PC-9 (cell line): ENCODE results near the gene ZC3H11A. TPM values are rescaled to one million over a fixed set of nuclear protein-coding genes. Genes with fewer than 3 reads are reported as not detected.

Experiments
- BruUV-seq: library from RNA; stranded (reverse); fragments of 400-500 nt; replicated peaks from 2 replicates; lab custom pipeline; 2021; lab: Mats Ljungman, UMichigan
- CTCF ChIA-PET: fragments of 300-600 bp; sonication (Branson Sonifier 250); formaldehyde crosslinking; loops from one replicate; lab custom pipeline; 2022; ENCODE audit warnings: antibody characterized with exemption; lab: Charles Lee
- POLR2A ChIA-PET: fragments of 300-600 bp; sonication (Branson Sonifier 250); formaldehyde crosslinking; loops from one replicate; lab custom pipeline; 2022; ENCODE audit warnings: antibody characterized with exemption; ENCODE audit not compliant: unreplicated experiment; lab: Charles Lee
- DNase-seq, 2 experiments: peaks; one replicate each; pipeline versions ENCODE4 v3.0.0 to v3.0.0-alpha.2; 2015 to 2022; ENCODE audit warnings: mixed read lengths in 1 of 2
- H2AFZ ChIP-seq: fragments of 200-600 bp; sonication (generic); 2 replicates; pipeline ENCODE4 v1.8.1; 2017; ENCODE audit warnings: antibody characterized with exemption
- H3F3A ChIP-seq: fragments of 200-600 bp; sonication (generic); 2 replicates; pipeline ENCODE4 v1.8.1; 2017; ENCODE audit warnings: antibody characterized with exemption, mild to moderate bottlenecking, low read depth; ENCODE audit not compliant: insufficient read depth
- H3K27ac ChIP-seq: fragments of 200-600 bp; sonication (generic); 2 replicates; pipeline ENCODE4 v1.6.1; 2016; ENCODE audit warnings: mixed run types
- H3K27me3 ChIP-seq: fragments of 200-600 bp; sonication (generic); 2 replicates; pipeline ENCODE4 v1.6.1; 2016; ENCODE audit warnings: low read depth, mixed run types; ENCODE audit not compliant: insufficient read depth
- H3K36me3 ChIP-seq: fragments of 200-600 bp; sonication (generic); 2 replicates; pipeline ENCODE4 v1.6.1; 2016; ENCODE audit warnings: low read depth, mixed run types
- H3K4me1 ChIP-seq: fragments of 200-600 bp; sonication (generic); replicated peaks from 2 replicates; pipeline ENCODE4 v1.6.1; 2016; ENCODE audit warnings: mixed run types; ENCODE audit not compliant: insufficient read depth
- H3K4me2 ChIP-seq: fragments of 200-600 bp; sonication (generic); 2 replicates; pipeline ENCODE4 v1.6.1; 2017; ENCODE audit warnings: mixed run types
- H3K4me3 ChIP-seq: fragments of 200-600 bp; sonication (generic); 2 replicates; pipeline ENCODE4 v1.6.1; 2016; ENCODE audit warnings: mixed run types
- H3K79me2 ChIP-seq: fragments of 200-600 bp; sonication (generic); 2 replicates; pipeline ENCODE4 v1.6.1; 2017; ENCODE audit warnings: low read depth, mixed run types
- H3K9me2 ChIP-seq: fragments of 200-600 bp; sonication (generic); 2 replicates; pipeline ENCODE4 v1.8.1; 2017; ENCODE audit warnings: mild to moderate bottlenecking; ENCODE audit not compliant: insufficient read depth
- H3K9me3 ChIP-seq: fragments of 200-600 bp; sonication (generic); 2 replicates; pipeline ENCODE4 v1.8.1; 2016; ENCODE audit warnings: low read depth; ENCODE audit not compliant: insufficient read depth
- H4K20me1 ChIP-seq: fragments of 200-600 bp; sonication (generic); 2 replicates; pipeline ENCODE4 v1.8.1; 2017; ENCODE audit not compliant: insufficient read depth
- EZH2 ChIP-seq: fragments of 200-600 bp; sonication (generic); IDR thresholded peaks from 2 replicates; pipeline ENCODE4 v1.8.0; 2017; ENCODE audit warnings: antibody characterized with exemption, low read depth
- intact Hi-C: fragments of 100-400 bp; cut with micrococcal nuclease; formaldehyde crosslinking; loops from one replicate; pipeline ENCODE4 v1.10.0; 2022; ENCODE audit not compliant: unreplicated experiment
- total RNA-seq: library from RNA; stranded (reverse); gene quantifications from 2 replicates; pipeline ENCODE4 v1.2.3, GENCODE V29; 2021
- TF ChIP-seq, protein P1 (sequence below): fragments of 200-600 bp; sonication (generic); conservative IDR thresholded peaks from 2 replicates; pipeline ENCODE4 v1.6.1; 2017; ENCODE audit warnings: mixed run types, antibody characterized with exemption, mild to moderate bottlenecking, moderate library complexity

ZC3H11A gene
- total RNA-seq, 1 experiment from 2014 or later, result 91.1 TPM

DNA sequence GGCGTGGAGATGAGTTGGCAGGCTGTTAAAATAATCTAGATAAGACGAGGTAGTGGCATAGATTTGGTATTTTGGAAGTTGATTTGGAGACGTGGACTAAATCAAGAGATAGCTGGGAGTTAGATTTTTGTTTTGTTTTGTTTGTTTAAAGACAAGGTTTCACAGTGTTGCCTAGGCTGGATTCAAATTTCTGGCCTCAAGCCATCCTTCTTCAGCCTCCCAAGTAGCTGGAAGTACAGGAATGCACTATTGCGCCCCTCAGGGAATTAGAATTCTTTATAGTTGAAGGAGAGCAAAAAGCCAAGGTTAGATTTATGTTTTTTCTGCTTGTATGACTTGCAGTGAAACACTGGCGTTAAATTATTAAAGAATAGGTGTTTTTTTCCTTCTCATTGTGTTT lies 43.7 kb downstream of the ZC3H11A start:
- H3F3A ChIP-seq, result peaks cover 42% of the 10 kb centered on the region
- CTCF ChIA-PET, result interaction anchor here (0.6 kb wide), 1 partner anchor 56 kb away, joined by 5 read pairs; no protein-coding TSS in a partner anchor

DNA sequence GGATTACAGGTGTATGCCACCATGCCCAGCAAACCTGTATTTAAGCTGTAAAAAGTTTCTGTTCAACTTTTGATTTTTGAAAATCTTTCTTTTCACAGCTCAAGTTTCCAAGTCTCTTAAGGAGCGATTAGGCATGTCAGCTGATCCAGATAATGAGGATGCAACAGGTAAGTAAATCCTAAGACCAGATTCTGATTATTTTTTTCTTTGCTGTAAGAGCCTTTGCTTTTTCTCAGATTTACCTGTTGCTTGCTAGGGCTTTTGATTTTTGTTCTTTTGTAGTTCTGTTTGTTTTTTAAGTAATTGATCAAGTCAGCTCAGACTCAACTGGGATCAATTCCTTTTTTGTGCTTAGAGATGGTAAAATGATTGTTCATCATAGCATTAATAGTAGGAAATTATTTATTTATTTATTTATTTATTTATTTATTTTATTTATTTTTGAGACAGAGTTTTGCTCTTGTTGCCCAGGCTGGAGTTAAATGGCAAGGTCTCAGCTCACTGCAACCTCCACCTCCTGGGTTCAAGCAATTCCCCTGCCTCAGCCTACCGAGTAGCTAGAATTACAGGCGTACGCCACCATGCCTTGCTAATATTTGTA lies 44.9 kb downstream of the ZC3H11A start:
- H3K4me2 ChIP-seq, result no peak overlapping the region
- H2AFZ ChIP-seq, result no peak overlapping the region
- TF ChIP-seq EZH2, result no peak
- TF ChIP-seq, protein P1, sequence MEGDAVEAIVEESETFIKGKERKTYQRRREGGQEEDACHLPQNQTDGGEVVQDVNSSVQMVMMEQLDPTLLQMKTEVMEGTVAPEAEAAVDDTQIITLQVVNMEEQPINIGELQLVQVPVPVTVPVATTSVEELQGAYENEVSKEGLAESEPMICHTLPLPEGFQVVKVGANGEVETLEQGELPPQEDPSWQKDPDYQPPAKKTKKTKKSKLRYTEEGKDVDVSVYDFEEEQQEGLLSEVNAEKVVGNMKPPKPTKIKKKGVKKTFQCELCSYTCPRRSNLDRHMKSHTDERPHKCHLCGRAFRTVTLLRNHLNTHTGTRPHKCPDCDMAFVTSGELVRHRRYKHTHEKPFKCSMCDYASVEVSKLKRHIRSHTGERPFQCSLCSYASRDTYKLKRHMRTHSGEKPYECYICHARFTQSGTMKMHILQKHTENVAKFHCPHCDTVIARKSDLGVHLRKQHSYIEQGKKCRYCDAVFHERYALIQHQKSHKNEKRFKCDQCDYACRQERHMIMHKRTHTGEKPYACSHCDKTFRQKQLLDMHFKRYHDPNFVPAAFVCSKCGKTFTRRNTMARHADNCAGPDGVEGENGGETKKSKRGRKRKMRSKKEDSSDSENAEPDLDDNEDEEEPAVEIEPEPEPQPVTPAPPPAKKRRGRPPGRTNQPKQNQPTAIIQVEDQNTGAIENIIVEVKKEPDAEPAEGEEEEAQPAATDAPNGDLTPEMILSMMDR, result no peak
- H3K27me3 ChIP-seq, result no peaks in the 10 kb centered on the region
- BruUV-seq, result TSS peak; percentile 8
- no peak overlapping the region for H3K4me3 ChIP-seq
- no peaks in the 10 kb centered on the region for H3K4me1 ChIP-seq
- peaks cover 57% of the 10 kb centered on the region for H3K36me3 ChIP-seq
- H3K27ac ChIP-seq, result no peak overlapping the region
- H3K9me2 ChIP-seq, result no peaks in the 10 kb centered on the region
- intact Hi-C loops, result no loop called here
- H4K20me1 ChIP-seq, result peaks cover 19% of the 10 kb centered on the region
- H3K79me2 ChIP-seq, result no peaks in the 10 kb centered on the region; the same call in 1 of the 2 replicates
- DNase-seq, result no peak
- H3K9me3 ChIP-seq, result no peaks in the 10 kb centered on the region
- peaks cover 50% of the 10 kb centered on the region for H3F3A ChIP-seq
- ChIA-PET CTCF (no interaction called here), POLR2A (interaction anchor here (0.6 kb wide), 1 partner anchor 33 kb away, joined by 5 read pairs; no protein-coding TSS in a partner anchor)

More for the DNA sequence above, 43.7 kb downstream of the ZC3H11A start:
- Histone ChIP-seq H4K20me1 (peaks cover 23% of the 10 kb centered on the region), H3K9me2 (no peaks in the 10 kb centered on the region), H3K9me3 (no peaks in the 10 kb centered on the region), H2AFZ (no peak overlapping the region), H3K36me3 (peaks cover 61% of the 10 kb centered on the region), H3K4me2 (no peak overlapping the region), H3K4me3 (no peak overlapping the region), H3K27me3 (no peaks in the 10 kb centered on the region), H3K4me1 (no peaks in the 10 kb centered on the region), H3K27ac (no peak overlapping the region), H3K79me2 (no peaks in the 10 kb centered on the region; the same call in 1 of the 2 replicates)
- BruUV-seq, result no TSS peak
- POLR2A ChIA-PET, result no interaction called here
- TF ChIP-seq, protein P1, result no peak
- no peak for TF ChIP-seq EZH2
- intact Hi-C loops, result no loop called here
- no peak for DNase-seq

DNA sequence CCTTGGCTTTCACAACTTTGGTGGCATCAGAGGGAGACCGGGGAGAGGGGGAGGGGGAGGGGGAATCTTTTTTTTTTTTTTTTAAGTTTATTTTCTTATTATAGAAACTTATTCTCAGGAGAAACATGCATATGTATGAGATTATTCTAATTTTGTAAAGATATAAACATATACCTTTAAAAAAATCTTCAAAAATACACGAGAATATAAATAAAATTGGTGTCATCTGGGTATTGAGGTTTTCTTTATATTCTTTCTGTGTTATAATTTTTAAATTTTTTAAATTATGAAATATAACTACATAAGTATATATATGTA lies 47.1 kb downstream of the ZC3H11A start:
- TF ChIP-seq, protein P1, result no peak
- no peak for TF ChIP-seq EZH2
- Histone ChIP-seq H3K9me2 (no peaks in the 10 kb centered on the region), H4K20me1 (peaks cover 12% of the 10 kb centered on the region; the same call in 1 of the 2 replicates), H3K4me2 (no peak overlapping the region), H3K79me2 (no peaks in the 10 kb centered on the region; the same call in 1 of the 2 replicates), H3K27me3 (no peaks in the 10 kb centered on the region), H3K9me3 (no peaks in the 10 kb centered on the region), H3K36me3 (peaks cover 60% of the 10 kb centered on the region), H3K27ac (no peak overlapping the region), H3F3A (peaks cover 47% of the 10 kb centered on the region), H3K4me3 (no peak overlapping the region), H3K4me1 (no peaks in the 10 kb centered on the region), H2AFZ (no peak overlapping the region)
- DNase-seq, result no peak
- BruUV-seq, result no TSS peak
- intact Hi-C loops, result no loop called here
- ChIA-PET CTCF (no interaction called here), POLR2A (no interaction called here)
